H9 (cell line): ENCODE data around the gene AGAP3. TPM values are rescaled to one million over a fixed set of nuclear protein-coding genes. Genes with fewer than 3 reads are reported as not detected.

Experiments
- DNase-seq: peaks from one replicate; pipeline ENCODE4 v3.0.0-alpha.2; 2017
- H2AFZ ChIP-seq: one replicate; pipeline ENCODE4 v1.6.1; 2013; ENCODE audit warnings: mild to moderate bottlenecking, low read length, control low read depth, moderate library complexity
- H2AK5ac ChIP-seq: 2 replicates; pipeline ENCODE4 v1.6.1; 2013; ENCODE audit warnings: low read length, control low read depth, mixed read lengths; ENCODE audit not compliant: insufficient read length
- H2BK120ac ChIP-seq: one replicate; pipeline ENCODE4 v1.6.1; 2013; ENCODE audit warnings: low read depth, mild to moderate bottlenecking, low read length, control low read depth, inconsistent platforms; ENCODE audit not compliant: poor library complexity, severe bottlenecking
- H2BK12ac ChIP-seq: 2 replicates; pipeline ENCODE4 v1.6.1; 2013; ENCODE audit warnings: low read length, control low read depth, mixed read lengths, low read depth; ENCODE audit not compliant: insufficient read length
- H2BK15ac ChIP-seq: 2 replicates; pipeline ENCODE4 v1.6.1; 2013; ENCODE audit warnings: low read depth, low read length, control low read depth
- H2BK20ac ChIP-seq: one replicate; pipeline ENCODE4 v1.6.1; 2013; ENCODE audit warnings: low read depth, mild to moderate bottlenecking, low read length, control low read depth, inconsistent platforms; ENCODE audit not compliant: poor library complexity, severe bottlenecking
- H2BK5ac ChIP-seq: 2 replicates; pipeline ENCODE4 v1.6.1; 2013; ENCODE audit warnings: low read length, control low read depth, mixed read lengths; ENCODE audit not compliant: insufficient read length
- H3K14ac ChIP-seq: 2 replicates; pipeline ENCODE4 v1.6.1; 2013; ENCODE audit warnings: low read length, control low read depth; ENCODE audit not compliant: insufficient read depth
- H3K18ac ChIP-seq: 2 replicates; pipeline ENCODE4 v1.6.1; 2013; ENCODE audit warnings: low read depth, mild to moderate bottlenecking, mixed read lengths, low read length, control low read depth; ENCODE audit not compliant: insufficient read length
- H3K23ac ChIP-seq: 2 replicates; pipeline ENCODE4 v1.6.1; 2013; ENCODE audit warnings: low read length, control low read depth, mixed read lengths, low read depth; ENCODE audit not compliant: insufficient read length
- H3K23me2 ChIP-seq: 2 replicates; pipeline ENCODE4 v1.6.1; 2013; ENCODE audit warnings: low read depth, mild to moderate bottlenecking, mixed read lengths, low read length, control low read depth; ENCODE audit not compliant: insufficient read length, poor library complexity, severe bottlenecking
- H3K27ac ChIP-seq: 2 replicates; pipeline ENCODE4 v1.5.1; 2013; ENCODE audit warnings: low read length, control low read depth, mixed read lengths, low read depth; ENCODE audit not compliant: insufficient read length
- H3K27me3 ChIP-seq: 2 replicates; pipeline ENCODE4 v1.6.1; 2013; ENCODE audit warnings: low read length, control low read depth, inconsistent platforms; ENCODE audit not compliant: insufficient read depth
- H3K4ac ChIP-seq: 2 replicates; pipeline ENCODE4 v1.6.1; 2013; ENCODE audit warnings: low read depth, mild to moderate bottlenecking, control low read depth, inconsistent platforms, low read length, moderate library complexity
- H3K4me1 ChIP-seq: 2 replicates; pipeline ENCODE4 v1.6.1; 2013; ENCODE audit warnings: low read length, control low read depth, inconsistent platforms; ENCODE audit not compliant: insufficient read depth
- H3K4me2 ChIP-seq: 2 replicates; pipeline ENCODE4 v1.6.1; 2013; ENCODE audit warnings: low read length, control low read depth, mixed read lengths; ENCODE audit not compliant: insufficient read length, insufficient read depth
- H3K56ac ChIP-seq: 2 replicates; pipeline ENCODE4 v1.6.1; 2013; ENCODE audit warnings: low read depth, mild to moderate bottlenecking, mixed read lengths, low read length, control low read depth; ENCODE audit not compliant: insufficient read length
- H3K79me1 ChIP-seq: 2 replicates; pipeline ENCODE4 v1.6.1; 2013; ENCODE audit warnings: low read depth, mild to moderate bottlenecking, moderate library complexity, low read length, control low read depth, inconsistent platforms; ENCODE audit not compliant: insufficient read depth, poor library complexity, severe bottlenecking
- H3K79me2 ChIP-seq: 2 replicates; pipeline ENCODE4 v1.6.1; 2013; ENCODE audit warnings: low read length, control low read depth, inconsistent platforms; ENCODE audit not compliant: insufficient read depth
- H3K9ac ChIP-seq: 2 replicates; pipeline ENCODE4 v1.6.1; 2013; ENCODE audit warnings: low read length, control low read depth, mixed read lengths; ENCODE audit not compliant: insufficient read length; ENCODE audit errors: extremely low read depth
- H3K9me3 ChIP-seq: one replicate; pipeline ENCODE4 v1.6.1; 2013; ENCODE audit warnings: low read depth, low read length, inconsistent platforms; ENCODE audit not compliant: control insufficient read depth
- H3T11ph ChIP-seq: one replicate; pipeline ENCODE4 v1.6.1; 2013; ENCODE audit warnings: mild to moderate bottlenecking, low read length, control low read depth, inconsistent platforms
- H4K20me1 ChIP-seq: one replicate; pipeline ENCODE4 v1.6.1; 2013; ENCODE audit not compliant: control insufficient read depth, insufficient read length, insufficient read depth
- H4K5ac ChIP-seq: 2 replicates; pipeline ENCODE4 v1.6.1; 2013; ENCODE audit warnings: low read depth, mild to moderate bottlenecking, mixed read lengths, low read length, control low read depth; ENCODE audit not compliant: insufficient read length
- H4K8ac ChIP-seq: replicated peaks from 2 replicates; pipeline ENCODE4 v1.6.1; 2013; ENCODE audit warnings: low read length, control low read depth, mixed read lengths, low read depth; ENCODE audit not compliant: insufficient read length
- H4K91ac ChIP-seq: 2 replicates; pipeline ENCODE4 v1.6.1; 2013; ENCODE audit warnings: low read depth, mild to moderate bottlenecking, moderate library complexity, mixed read lengths, low read length, control low read depth; ENCODE audit not compliant: insufficient read length
- H3K27ac Mint-ChIP-seq, 3 experiments: 2 replicates in 2 of 3; 3 replicates in 1 of 3; pipeline ENCODE4 v1.8.0; 2020 to 2021; ENCODE audit warnings: mixed read lengths in 3 of 3, mild to moderate bottlenecking in 1 of 3, moderate library complexity in 1 of 3
- H3K27me3 Mint-ChIP-seq: 2 replicates; pipeline ENCODE4 v1.8.0; 2021; ENCODE audit warnings: low read depth, mild to moderate bottlenecking, moderate library complexity, mixed read lengths
- H3K36me3 Mint-ChIP-seq, 3 experiments: 2 replicates in 2 of 3; 3 replicates in 1 of 3; pipeline ENCODE4 v1.8.0; 2020 to 2021; ENCODE audit warnings: low read depth in 3 of 3, mixed read lengths in 3 of 3; ENCODE audit not compliant: insufficient read depth in 1 of 3
- H3K4me1 Mint-ChIP-seq, 2 experiments: 2 replicates each; pipeline ENCODE4 v1.8.0; 2020; ENCODE audit warnings: mixed read lengths in 2 of 2
- H3K4me3 Mint-ChIP-seq, 2 experiments: 2 replicates in 1 of 2; 3 replicates in 1 of 2; pipeline ENCODE4 v1.8.0; 2020 to 2021; ENCODE audit warnings: mild to moderate bottlenecking in 2 of 2, mixed read lengths in 2 of 2, moderate library complexity in 1 of 2
- H3K9me3 Mint-ChIP-seq, 2 experiments: 2 replicates in 1 of 2; 3 replicates in 1 of 2; pipeline ENCODE4 v1.8.0; 2020; ENCODE audit warnings: mild to moderate bottlenecking in 2 of 2, mixed read lengths in 2 of 2, moderate library complexity in 1 of 2
- CTCF ChIP-seq: fragments of 200-600 bp; sonication (generic); conservative IDR thresholded peaks from 3 replicates; pipeline ENCODE4 v1.8.0; 2021; ENCODE audit warnings: antibody characterized with exemption, mild to moderate bottlenecking
- WGBS: extraction: QIAGEN DNeasy Blood & Tissue Kit; methylation state at CpG from one replicate; pipeline ENCODE4 v1.1.7; 2013; ENCODE audit warnings: missing lambda C conversion rate, low lambda C conversion rate, mixed read lengths; ENCODE audit not compliant: insufficient read length; ENCODE audit errors: extremely low coverage; 5-methylcytosine and 5-hydroxymethylcytosine counted together
- total RNA-seq: library from RNA; stranded (reverse); gene quantifications from 2 replicates; pipeline ENCODE4 v1.2.1, GENCODE V29; 2021

The AGAP3 gene
- total RNA-seq, 1 experiment from 2014 or later = 97.7 TPM

DNA sequence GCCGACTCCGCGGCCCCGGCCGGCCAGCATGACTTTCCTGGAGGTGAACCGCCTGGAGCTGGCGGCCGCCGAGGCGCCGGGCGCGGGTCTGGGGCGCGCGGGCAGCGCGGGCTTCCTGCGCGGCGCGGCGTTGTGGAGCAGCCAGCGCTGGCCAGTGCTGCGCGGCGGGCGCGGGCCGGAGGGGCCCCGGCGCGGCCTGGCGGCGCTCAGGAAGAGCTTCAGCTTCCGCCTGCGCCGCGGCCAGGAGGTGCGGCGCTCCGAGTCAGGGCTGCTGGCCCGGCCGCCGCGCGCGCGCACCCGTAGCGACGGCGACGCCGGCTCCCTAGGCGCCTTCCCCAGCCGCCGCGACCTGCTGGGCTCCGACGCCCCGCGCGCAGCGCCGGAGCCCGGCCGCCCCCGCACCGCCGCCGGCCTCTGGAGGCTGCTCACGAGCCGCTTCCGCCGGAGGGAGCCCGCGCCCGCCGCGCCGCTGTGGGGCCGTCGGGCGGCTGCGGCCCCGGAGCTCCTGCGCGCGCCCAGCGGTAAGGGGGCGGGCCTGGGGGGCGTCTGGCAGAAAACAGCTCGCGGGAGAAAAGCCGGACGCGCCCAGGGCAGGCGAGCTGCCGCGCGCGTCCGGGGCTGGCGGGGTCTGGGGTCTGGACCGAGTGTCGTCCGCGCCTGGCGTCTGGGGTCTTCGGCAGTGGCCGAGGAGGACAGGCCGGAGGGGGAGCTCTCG is 29.0 kb downstream of the AGAP3 start:
- no peak overlapping the region for H3T11ph ChIP-seq
- peaks cover 3% of the 10 kb centered on the region for H3K79me1 ChIP-seq
- H2BK15ac ChIP-seq = no peak overlapping the region
- Mint-ChIP-seq H3K4me1 (peaks cover 24 to 26% of the 10 kb centered on the region in 2 experiments), H3K36me3 (peaks cover 14 to 24% (median 16%) of the 10 kb centered on the region in 3 experiments), H3K27me3 (peaks cover 6% of the 10 kb centered on the region), H3K27ac (no peak overlapping the region), H3K4me3 (peak overlapping the region; percentile 64 to 78), H3K9me3 (no peaks in the 10 kb centered on the region)
- H4K20me1 ChIP-seq = peaks cover 4% of the 10 kb centered on the region
- no peak overlapping the region for H3K9ac ChIP-seq
- H3K56ac ChIP-seq = no peak overlapping the region
- no peak overlapping the region for H2BK12ac ChIP-seq
- no peak overlapping the region for H3K18ac ChIP-seq
- no peak overlapping the region for H2BK5ac ChIP-seq
- no peak overlapping the region for H3K23ac ChIP-seq
- peak; percentile 22; the same call in 2 of the 3 replicates for TF ChIP-seq CTCF
- no peaks in the 10 kb centered on the region for H3K27me3 ChIP-seq
- H4K91ac ChIP-seq = no peak overlapping the region
- no peaks in the 10 kb centered on the region for H3K23me2 ChIP-seq
- H3K9me3 ChIP-seq = no peaks in the 10 kb centered on the region
- H2AFZ ChIP-seq = no peak overlapping the region
- H3K79me2 ChIP-seq = peaks cover 4% of the 10 kb centered on the region; the same call in 1 of the 2 replicates
- no peak overlapping the region for H4K8ac ChIP-seq
- H3K14ac ChIP-seq = no peak overlapping the region
- DNase-seq = no peak
- no CpG with 5 or more reads among the region's 114 CpGs for WGBS
- H3K4me2 ChIP-seq = peak overlapping the region; percentile 7
- no peak overlapping the region for H4K5ac ChIP-seq
- no peak overlapping the region for H3K4ac ChIP-seq
- no peak overlapping the region for H2BK120ac ChIP-seq
- H3K4me1 ChIP-seq = peaks cover 7% of the 10 kb centered on the region; the same call in 1 of the 2 replicates
- no peak overlapping the region for H3K27ac ChIP-seq
- no peak overlapping the region for H2BK20ac ChIP-seq
- no peak overlapping the region for H2AK5ac ChIP-seq
